CD4-positive, alpha-beta memory T cell (primary cell): ENCODE data around the gene IGF2. TPM values are rescaled to one million over a fixed set of nuclear protein-coding genes. Genes with fewer than 3 reads are reported as not detected.
A peak's percentile ranks its signal among the peaks of the same experiment; 100 is the strongest.

Experiments
- CTCF ChIA-PET: fragments of 350-600 bp; sonication (Branson Sonifier 250); formaldehyde crosslinking; loops from one replicate; lab custom pipeline; 2021; ENCODE audit warnings: inconsistent platforms; ENCODE audit not compliant: partially characterized antibody; lab: Charles Lee
- POLR2A ChIA-PET: fragments of 350-600 bp; sonication (Branson Sonifier 250); formaldehyde crosslinking; loops from one replicate; lab custom pipeline; 2021; ENCODE audit not compliant: partially characterized antibody; lab: Charles Lee
- DNase-seq, 5 donors: peaks; one replicate each; pipeline versions ENCODE4 v3.0.0 to v3.0.0-alpha.2; 2020 to 2022; ENCODE audit warnings: mixed read lengths in 1 of 5
- H3K27ac ChIP-seq: one replicate; pipeline ENCODE4 v1.7.0; 2013; ENCODE audit warnings: low read depth, low read length
- H3K27me3 ChIP-seq: 2 replicates; pipeline ENCODE4 v1.7.0; 2013; ENCODE audit warnings: mild to moderate bottlenecking, low read length, moderate library complexity; ENCODE audit not compliant: insufficient read depth
- H3K36me3 ChIP-seq: 2 replicates; pipeline ENCODE4 v1.7.0; 2013; ENCODE audit warnings: mild to moderate bottlenecking, low read length, moderate library complexity; ENCODE audit not compliant: insufficient read depth
- H3K4me1 ChIP-seq: 2 replicates; pipeline ENCODE4 v1.7.0; 2013; ENCODE audit warnings: mild to moderate bottlenecking, low read length, moderate library complexity; ENCODE audit not compliant: insufficient read depth
- H3K4me3 ChIP-seq, 2 donors: one replicate each; pipeline ENCODE4 v1.7.0; 2013; ENCODE audit warnings: low read length in 2 of 2, mild to moderate bottlenecking in 1 of 2
- H3K9me3 ChIP-seq, 2 donors: one replicate each; pipeline ENCODE4 v1.7.0; 2013; ENCODE audit warnings: low read length in 2 of 2, control low read depth in 1 of 2; ENCODE audit not compliant: control insufficient read depth in 1 of 2
- H3K27ac Mint-ChIP-seq, 7 donors: one replicate each; pipeline ENCODE4 v1.8.0; 2020 to 2021; ENCODE audit warnings: mixed read lengths in 7 of 7, mild to moderate bottlenecking in 6 of 7, inconsistent platforms in 3 of 7, moderate library complexity in 3 of 7
- H3K27me3 Mint-ChIP-seq, 2 donors: one replicate each; pipeline ENCODE4 v1.8.0; 2020 to 2021; ENCODE audit warnings: mixed read lengths in 2 of 2
- H3K36me3 Mint-ChIP-seq, 2 donors: one replicate each; pipeline ENCODE4 v1.8.0; 2020 to 2021; ENCODE audit warnings: mixed read lengths in 2 of 2, inconsistent platforms in 1 of 2, mild to moderate bottlenecking in 1 of 2
- H3K4me1 Mint-ChIP-seq, 4 donors: one replicate each; pipeline ENCODE4 v1.8.0; 2020 to 2021; ENCODE audit warnings: mixed read lengths in 4 of 4, mild to moderate bottlenecking in 1 of 4
- H3K4me3 Mint-ChIP-seq, 8 donors: one replicate each; pipeline ENCODE4 v1.8.0; 2020 to 2021; ENCODE audit warnings: mixed read lengths in 8 of 8, mild to moderate bottlenecking in 7 of 8, moderate library complexity in 6 of 8, inconsistent platforms in 3 of 8
- H3K9me3 Mint-ChIP-seq, 8 donors: one replicate each; pipeline ENCODE4 v1.8.0; 2020 to 2021; ENCODE audit warnings: mixed read lengths in 8 of 8, mild to moderate bottlenecking in 5 of 8, inconsistent platforms in 3 of 8, moderate library complexity in 1 of 8
- intact Hi-C: fragments of 100-400 bp; cut with micrococcal nuclease; formaldehyde crosslinking; loops from one replicate; pipeline ENCODE4 v1.15.1; 2023
- polyA plus RNA-seq, 2 donors: library from polyadenylated mRNA; unstranded; fragments of 300-500 nt; fragmentation: Illumina TruSeq; gene quantifications; one replicate each; pipeline ENCODE4 v1.2.3, GENCODE V29; 2021
- total RNA-seq, 2 experiments: library from RNA; stranded (reverse); gene quantifications; one replicate each; pipeline ENCODE4 v1.2.3, GENCODE V29; 2021

Gene IGF2
- total and polyA plus RNA-seq, 4 experiments from 2014 or later, result not detected

DNA sequence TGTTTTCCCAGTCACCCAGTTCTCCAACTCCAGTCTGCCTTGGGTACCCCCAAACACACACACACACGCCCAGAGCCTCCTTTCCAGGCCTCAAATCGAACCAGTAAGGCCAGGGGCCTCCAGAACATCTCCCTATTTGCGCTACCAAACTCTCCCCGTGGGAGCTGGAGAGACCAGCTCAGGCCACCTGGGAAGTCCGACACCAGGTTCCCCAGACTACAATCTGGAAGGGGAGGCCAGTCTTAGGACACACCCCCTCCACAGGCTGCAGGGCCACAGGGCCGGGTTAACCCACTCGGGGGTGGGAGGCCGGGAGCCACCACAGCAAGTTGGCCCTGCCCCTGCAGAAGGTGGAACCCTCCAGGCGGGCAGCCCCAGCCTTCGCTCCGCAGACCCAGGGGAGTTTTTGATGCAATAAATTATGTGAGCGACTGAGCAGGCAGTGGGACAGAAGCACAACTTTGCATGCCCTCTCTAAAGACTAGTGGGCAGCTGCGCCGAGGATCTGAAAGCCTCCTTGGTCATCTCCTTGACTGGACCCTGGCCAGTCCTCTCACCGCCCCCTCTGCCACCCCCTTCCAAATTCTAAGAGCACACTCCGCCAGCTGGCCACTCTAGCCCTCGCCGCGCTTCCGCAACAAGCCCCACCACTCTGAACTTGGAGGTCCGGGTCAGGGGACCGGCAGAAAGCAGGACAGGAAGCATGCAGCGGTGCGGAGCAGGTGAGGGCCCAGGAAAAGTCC, 2.8 kb downstream of the IGF2 start:
- ChIA-PET CTCF (interaction anchor here (3.0 kb wide), 1 partner anchor 15 kb away, joined by 8 read pairs; no protein-coding TSS in a partner anchor), POLR2A (no interaction called here)
- Mint-ChIP-seq H3K9me3 (peaks cover 0 to 4% (median 0%) of the 10 kb centered on the region in 8 donors), H3K4me3 (peak overlapping the region in 5 of 8 donors; percentile 13 to 52 (median 30)), H3K27me3 (peaks cover 30 to 35% of the 10 kb centered on the region in 2 donors), H3K36me3 (no peaks in the 10 kb centered on the region), H3K27ac (no peak overlapping the region), H3K4me1 (peaks cover 0 to 15% (median 3%) of the 10 kb centered on the region in 4 donors)
- H3K4me3 ChIP-seq, result no peak overlapping the region
- H3K27ac ChIP-seq, result no peak overlapping the region
- H3K36me3 ChIP-seq, result no peaks in the 10 kb centered on the region
- no peak for DNase-seq
- peaks cover 14% of the 10 kb centered on the region for H3K4me1 ChIP-seq
- H3K9me3 ChIP-seq, result no peaks in the 10 kb centered on the region
- peaks cover 18% of the 10 kb centered on the region for H3K27me3 ChIP-seq
- intact Hi-C loops, result no loop called here

DNA sequence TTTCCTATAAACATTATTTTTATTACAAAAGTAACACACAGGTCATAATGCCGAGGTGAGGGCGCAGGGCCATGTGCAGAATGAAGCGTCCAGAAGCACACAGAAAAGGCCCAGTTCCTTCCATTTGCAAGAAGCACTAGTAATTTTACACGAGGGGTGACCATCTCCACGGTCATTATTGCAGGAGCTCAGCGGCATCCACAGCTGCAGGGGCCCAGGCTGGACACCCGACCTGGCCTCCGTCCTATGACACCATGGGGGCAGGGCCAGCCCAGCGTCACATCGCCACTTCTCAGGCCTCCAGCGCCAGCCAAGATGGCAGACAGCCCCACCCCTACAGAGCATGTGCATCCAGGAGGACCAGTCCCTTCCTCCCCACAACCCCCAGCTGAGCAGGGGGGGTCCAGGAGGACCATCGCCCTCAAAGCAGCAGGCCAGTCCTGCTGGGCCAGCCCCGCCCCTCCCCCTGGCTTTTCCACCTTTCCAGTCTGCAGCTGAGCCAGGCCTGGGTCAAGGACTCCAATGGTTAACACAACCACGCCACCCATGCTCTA, 3.5 kb downstream of the IGF2 start:
- ChIA-PET CTCF (interaction anchor here (3.0 kb wide), 1 partner anchor 15 kb away, joined by 8 read pairs; no protein-coding TSS in a partner anchor), POLR2A (no interaction called here)
- intact Hi-C loops, result no loop called here
- Mint-ChIP-seq H3K27me3 (peaks cover 31 to 32% of the 10 kb centered on the region in 2 donors), H3K9me3 (peaks cover 0 to 3% (median 0%) of the 10 kb centered on the region in 8 donors), H3K4me1 (peaks cover 0 to 15% (median 3%) of the 10 kb centered on the region in 4 donors), H3K27ac (no peak overlapping the region), H3K4me3 (peak overlapping the region in 3 of 8 donors; percentile 29 to 46 (median 30)), H3K36me3 (no peaks in the 10 kb centered on the region)
- DNase-seq, result no peak
- Histone ChIP-seq H3K36me3 (no peaks in the 10 kb centered on the region), H3K27ac (no peak overlapping the region), H3K4me1 (peaks cover 14% of the 10 kb centered on the region), H3K27me3 (peaks cover 13% of the 10 kb centered on the region), H3K9me3 (no peaks in the 10 kb centered on the region), H3K4me3 (no peak overlapping the region)

DNA sequence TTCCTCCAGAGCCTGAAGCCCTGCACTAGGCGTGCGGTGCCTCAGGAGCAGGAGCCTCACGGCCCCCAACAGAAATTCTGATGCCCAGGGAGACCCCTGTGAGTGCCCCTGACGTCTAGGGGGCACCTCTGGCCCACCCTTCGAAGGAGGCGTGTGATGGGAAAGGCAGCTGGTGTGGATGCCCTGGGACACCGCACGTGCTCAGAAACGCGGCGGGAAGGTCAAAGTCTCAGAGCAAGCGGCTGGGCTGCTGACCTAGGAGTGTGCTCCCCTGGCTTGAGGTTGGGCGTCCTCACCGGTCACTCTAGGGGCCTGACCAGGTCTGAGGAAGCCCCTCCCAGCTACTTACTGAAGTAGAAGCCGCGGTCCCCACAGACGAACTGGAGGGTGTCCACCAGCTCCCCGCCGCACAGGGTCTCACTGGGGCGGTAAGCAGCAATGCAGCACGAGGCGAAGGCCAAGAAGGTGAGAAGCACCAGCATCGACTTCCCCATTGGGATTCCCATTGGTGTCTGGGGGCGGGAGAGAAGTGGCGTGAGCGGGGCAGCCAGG, 4.1 kb downstream of the IGF2 start:
- peaks cover 0 to 3% (median 0%) of the 10 kb centered on the region in 8 donors for H3K9me3 Mint-ChIP-seq
- POLR2A ChIA-PET, result no interaction called here
- peaks cover 31 to 32% of the 10 kb centered on the region in 2 donors for H3K27me3 Mint-ChIP-seq
- H3K27ac Mint-ChIP-seq, result no peak overlapping the region
- intact Hi-C loops, result no loop called here
- Histone ChIP-seq H3K4me1 (peaks cover 12% of the 10 kb centered on the region), H3K27ac (no peak overlapping the region), H3K36me3 (no peaks in the 10 kb centered on the region), H3K4me3 (no peak overlapping the region), H3K27me3 (peaks cover 13% of the 10 kb centered on the region), H3K9me3 (no peaks in the 10 kb centered on the region)
- H3K4me3 Mint-ChIP-seq, result no peak overlapping the region
- no peak for DNase-seq
- H3K4me1 Mint-ChIP-seq, result peaks cover 0 to 15% (median 3%) of the 10 kb centered on the region in 4 donors
- CTCF ChIA-PET, result interaction anchor here (1.6 to 3.0 kb wide), 2 partner anchors 16 to 482 kb away, joined by 3 to 8 read pairs; no protein-coding TSS in a partner anchor
- H3K36me3 Mint-ChIP-seq, result no peaks in the 10 kb centered on the region

DNA sequence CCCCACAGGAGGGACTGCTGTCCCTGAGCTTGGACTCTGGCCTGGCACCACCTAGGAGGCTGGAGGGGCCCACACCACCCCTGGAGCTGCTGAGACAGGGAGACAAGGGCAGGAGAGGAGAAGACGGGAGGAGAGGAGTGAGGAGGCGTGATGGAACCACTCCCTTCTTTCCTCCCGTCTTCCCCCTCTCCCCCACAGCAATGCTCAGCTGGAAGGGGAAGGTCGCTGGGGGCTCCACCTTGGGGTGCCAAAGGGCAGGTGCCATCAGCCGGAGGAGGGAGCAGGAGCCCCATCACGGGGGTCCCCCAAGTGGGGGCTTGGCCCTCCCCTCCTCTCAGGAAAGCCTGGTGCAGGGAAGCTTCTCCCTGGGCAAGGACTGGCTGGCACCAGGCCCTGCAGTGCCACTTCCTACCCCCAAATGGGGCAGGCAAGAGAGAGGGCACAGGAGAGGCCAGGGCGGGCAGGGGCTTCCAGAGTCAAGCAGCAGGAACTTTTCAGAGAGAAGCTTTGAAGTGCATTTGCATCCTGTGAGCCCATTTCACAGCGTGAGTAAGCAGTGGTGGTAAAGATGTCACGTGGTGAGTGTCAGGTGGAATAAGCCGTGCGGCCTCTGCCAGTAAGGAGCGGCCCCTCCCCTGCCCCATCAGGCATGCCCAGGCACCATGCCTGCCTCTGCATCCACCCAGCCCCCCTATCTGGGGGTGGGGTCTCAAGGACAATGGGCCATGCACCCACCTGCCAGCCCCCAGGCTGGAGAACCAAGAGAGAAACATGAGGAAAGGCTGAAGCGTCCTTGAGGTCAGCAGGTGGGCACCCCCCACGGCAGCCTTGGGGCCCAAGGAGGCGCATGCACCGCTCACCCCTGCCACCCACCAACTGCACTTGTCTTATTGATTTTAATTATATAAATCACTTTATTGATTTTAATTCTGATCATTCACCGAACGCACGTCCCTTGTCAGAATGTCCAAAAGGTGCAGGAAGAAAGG, 4.9 kb downstream of the IGF2 start:
- Histone ChIP-seq H3K36me3 (no peaks in the 10 kb centered on the region), H3K27me3 (peaks cover 13% of the 10 kb centered on the region), H3K27ac (no peak overlapping the region), H3K4me3 (no peak overlapping the region), H3K9me3 (no peaks in the 10 kb centered on the region), H3K4me1 (peaks cover 7% of the 10 kb centered on the region)
- intact Hi-C loops, result no loop called here
- no peak overlapping the region for H3K4me3 Mint-ChIP-seq
- DNase-seq, result no peak
- ChIA-PET POLR2A (no interaction called here), CTCF (interaction anchor here (1.4 to 3.0 kb wide), 3 partner anchors 16 to 482 kb away, joined by 3 to 8 read pairs (median 3); no protein-coding TSS in a partner anchor)
- H3K9me3 Mint-ChIP-seq, result peaks cover 0 to 3% (median 0%) of the 10 kb centered on the region in 8 donors
- H3K27me3 Mint-ChIP-seq, result peaks cover 28 to 34% of the 10 kb centered on the region in 2 donors
- no peak overlapping the region for H3K27ac Mint-ChIP-seq
- H3K4me1 Mint-ChIP-seq, result peaks cover 0 to 15% (median 3%) of the 10 kb centered on the region in 4 donors
- H3K36me3 Mint-ChIP-seq, result no peaks in the 10 kb centered on the region

DNA sequence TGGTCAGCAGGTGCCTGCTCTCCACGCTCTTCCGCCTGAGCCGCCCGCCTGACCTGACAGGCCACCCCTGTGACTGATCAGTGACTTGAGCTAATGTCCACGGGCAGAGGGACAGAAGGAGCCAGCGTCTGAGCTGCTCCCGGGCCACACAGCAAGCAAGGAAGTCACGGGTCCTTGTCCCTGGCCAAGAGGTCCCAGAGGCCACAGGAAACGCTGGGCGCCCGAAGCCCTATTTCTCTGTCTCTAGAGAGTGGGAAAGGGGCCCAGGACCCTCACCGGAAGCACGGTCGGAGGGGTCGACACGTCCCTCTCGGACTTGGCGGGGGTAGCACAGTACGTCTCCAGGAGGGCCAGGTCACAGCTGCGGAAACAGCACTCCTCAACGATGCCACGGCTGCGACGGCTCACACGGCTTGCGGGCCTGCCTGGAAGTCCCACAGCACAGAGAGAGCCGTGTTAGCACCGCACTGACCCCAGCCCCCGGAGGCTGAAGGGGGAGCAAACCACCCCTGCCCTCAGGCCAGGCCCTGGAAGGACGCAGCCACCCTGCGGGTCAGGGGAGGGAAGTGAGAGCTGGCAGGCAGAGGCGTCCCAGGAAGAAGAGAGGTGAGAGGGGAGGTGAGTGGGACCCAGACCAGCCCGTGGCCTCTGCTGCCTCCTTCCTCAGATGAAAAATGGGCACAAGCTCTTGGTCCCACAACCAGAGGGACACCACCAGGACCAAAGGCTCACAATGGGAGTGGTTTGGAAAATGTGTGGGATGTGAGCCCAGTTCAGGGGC, 5.8 kb downstream of the IGF2 start:
- Histone ChIP-seq H3K9me3 (no peaks in the 10 kb centered on the region), H3K4me1 (peaks cover 7% of the 10 kb centered on the region), H3K27me3 (peaks cover 13% of the 10 kb centered on the region), H3K4me3 (no peak overlapping the region), H3K36me3 (no peaks in the 10 kb centered on the region), H3K27ac (no peak overlapping the region)
- Mint-ChIP-seq H3K27me3 (peaks cover 28 to 36% of the 10 kb centered on the region in 2 donors), H3K36me3 (no peaks in the 10 kb centered on the region), H3K9me3 (peaks cover 0 to 3% (median 0%) of the 10 kb centered on the region in 8 donors), H3K4me1 (peaks cover 0 to 13% (median 3%) of the 10 kb centered on the region in 4 donors), H3K27ac (no peak overlapping the region), H3K4me3 (no peak overlapping the region)
- no peak for DNase-seq
- POLR2A ChIA-PET, result no interaction called here
- intact Hi-C loops, result no loop called here
- CTCF ChIA-PET, result interaction anchor here (1.4 to 1.6 kb wide), 2 partner anchors 17 to 481 kb away, joined by 3 read pairs; no protein-coding TSS in a partner anchor

DNA sequence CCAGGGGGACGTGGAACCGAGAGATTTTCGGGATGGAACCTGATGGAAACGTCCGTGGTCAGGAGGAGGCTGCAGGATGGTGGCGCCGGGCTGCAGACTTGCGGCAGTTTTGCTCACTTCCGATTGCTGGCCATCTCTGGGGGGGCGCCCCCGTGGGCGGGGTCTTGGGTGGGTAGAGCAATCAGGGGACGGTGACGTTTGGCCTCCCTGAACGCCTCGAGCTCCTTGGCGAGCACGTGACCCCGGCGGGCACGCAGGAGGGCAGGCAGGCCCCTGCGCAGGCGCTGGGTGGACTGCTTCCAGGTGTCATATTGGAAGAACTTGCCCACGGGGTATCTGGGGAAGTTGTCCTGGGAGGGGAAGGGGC, 6.3 kb downstream of the IGF2 start:
- H3K27me3 Mint-ChIP-seq, result peaks cover 26 to 34% of the 10 kb centered on the region in 2 donors
- CTCF ChIA-PET, result interaction anchor here (1.4 kb wide), 1 partner anchor 17 kb away, joined by 3 read pairs; no protein-coding TSS in a partner anchor

More for the DNA sequence above, 6.3 kb downstream of the IGF2 start:
- Mint-ChIP-seq H3K4me1 (peaks cover 0 to 10% (median 1%) of the 10 kb centered on the region in 4 donors), H3K9me3 (peaks cover 0 to 3% (median 0%) of the 10 kb centered on the region in 8 donors), H3K36me3 (no peaks in the 10 kb centered on the region), H3K4me3 (no peak overlapping the region), H3K27ac (peak overlapping the region in 1 of 7 donors; percentile 50)
- Histone ChIP-seq H3K36me3 (no peaks in the 10 kb centered on the region), H3K9me3 (no peaks in the 10 kb centered on the region), H3K4me1 (peaks cover 7% of the 10 kb centered on the region), H3K27ac (no peak overlapping the region), H3K4me3 (no peak overlapping the region), H3K27me3 (peaks cover 13% of the 10 kb centered on the region)
- DNase-seq, result no peak
- intact Hi-C loops, result no loop called here
- POLR2A ChIA-PET, result no interaction called here
